ENCODE measurements around the gene SHC1.
A peak's percentile ranks its signal among the peaks of the same experiment; 100 is the strongest.

The SHC1 gene

GRCh38 chr1:154959426-154959780 is 11.1 kb downstream of the SHC1 start:
- Histone ChIP-seq H3K27ac (ENCODE audit: low read depth, low read length) (no peak overlapping the region), H3K36me3 (ENCODE audit: control insufficient read depth in 5 of 5, insufficient read depth in 5 of 5, low read length in 5 of 5) (peaks cover 0 to 35% (median 30%) of the 10 kb centered on the region in 5 donors), H3K9me3 (ENCODE audit: control insufficient read depth in 5 of 5, low read length in 5 of 5) (no peaks in the 10 kb centered on the region), H3K4me1 (ENCODE audit: control insufficient read depth in 5 of 5, insufficient read depth in 5 of 5, low read length in 5 of 5) (peaks cover 20 to 63% (median 54%) of the 10 kb centered on the region in 5 donors), H3K27me3 (ENCODE audit: control insufficient read depth in 5 of 5, insufficient read depth in 4 of 5, low read length in 5 of 5) (no peaks in the 10 kb centered on the region), H3K4me3 (ENCODE audit: low read depth in 1 of 5, low read length in 5 of 5) (no peak overlapping the region), H3K9ac (ENCODE audit: low read length in 5 of 5) (no peak overlapping the region)

- H3K27me3 ChIP-seq (ENCODE audit: control insufficient read depth in 5 of 5, insufficient read depth in 4 of 5, low read length in 5 of 5) = no peaks in the 10 kb centered on the region
- H3K4me3 ChIP-seq (ENCODE audit: low read depth in 1 of 5, low read length in 5 of 5) = no peak overlapping the region
- peak overlapping the region; percentile 37 for H3K27ac ChIP-seq (ENCODE audit: low read depth, low read length)
- H3K36me3 ChIP-seq (ENCODE audit: control insufficient read depth in 5 of 5, insufficient read depth in 5 of 5, low read length in 5 of 5) = peaks cover 0 to 31% (median 24%) of the 10 kb centered on the region in 5 donors
- peaks cover 20 to 69% (median 59%) of the 10 kb centered on the region in 5 donors for H3K4me1 ChIP-seq (ENCODE audit: control insufficient read depth in 5 of 5, insufficient read depth in 5 of 5, low read length in 5 of 5)
- H3K9me3 ChIP-seq (ENCODE audit: control insufficient read depth in 5 of 5, low read length in 5 of 5) = no peaks in the 10 kb centered on the region
- no peak overlapping the region for H3K9ac ChIP-seq (ENCODE audit: low read length in 5 of 5)
These were observed 11.7 kb downstream of the SHC1 start for GRCh38 chr1:154958681-154959425.

- Histone ChIP-seq H3K36me3 (ENCODE audit: control insufficient read depth in 5 of 5, insufficient read depth in 5 of 5, low read length in 5 of 5) (peaks cover 0 to 23% (median 16%) of the 10 kb centered on the region in 5 donors), H3K27me3 (ENCODE audit: control insufficient read depth in 5 of 5, insufficient read depth in 4 of 5, low read length in 5 of 5) (no peaks in the 10 kb centered on the region), H3K4me1 (ENCODE audit: control insufficient read depth in 5 of 5, insufficient read depth in 5 of 5, low read length in 5 of 5) (peaks cover 20 to 75% (median 64%) of the 10 kb centered on the region in 5 donors), H3K4me3 (ENCODE audit: low read depth in 1 of 5, low read length in 5 of 5) (no peak overlapping the region), H3K9ac (ENCODE audit: low read length in 5 of 5) (no peak overlapping the region), H3K27ac (ENCODE audit: low read depth, low read length) (peak overlapping the region; percentile 37), H3K9me3 (ENCODE audit: control insufficient read depth in 5 of 5, low read length in 5 of 5) (no peaks in the 10 kb centered on the region)
These were observed 12.5 kb downstream of the SHC1 start for GRCh38 chr1:154958036-154958435.

GRCh38 chr1:154957091-154957657 is 13.4 kb downstream of the SHC1 start:
- Histone ChIP-seq H3K9ac (ENCODE audit: low read length in 5 of 5) (peak overlapping the region in 2 of 5 donors; percentile 73 to 80), H3K27ac (ENCODE audit: low read depth, low read length) (peak overlapping the region; percentile 35), H3K9me3 (ENCODE audit: control insufficient read depth in 5 of 5, low read length in 5 of 5) (no peaks in the 10 kb centered on the region), H3K4me1 (ENCODE audit: control insufficient read depth in 5 of 5, insufficient read depth in 5 of 5, low read length in 5 of 5) (peaks cover 20 to 75% (median 62%) of the 10 kb centered on the region in 5 donors), H3K36me3 (ENCODE audit: control insufficient read depth in 5 of 5, insufficient read depth in 5 of 5, low read length in 5 of 5) (peaks cover 0 to 21% (median 16%) of the 10 kb centered on the region in 5 donors), H3K4me3 (ENCODE audit: low read depth in 1 of 5, low read length in 5 of 5) (peak overlapping the region in 2 of 5 donors; percentile 70 to 84), H3K27me3 (ENCODE audit: control insufficient read depth in 5 of 5, insufficient read depth in 4 of 5, low read length in 5 of 5) (no peaks in the 10 kb centered on the region)

- H3K9me3 ChIP-seq (ENCODE audit: control insufficient read depth in 5 of 5, low read length in 5 of 5) = no peaks in the 10 kb centered on the region
- H3K27me3 ChIP-seq (ENCODE audit: control insufficient read depth in 5 of 5, insufficient read depth in 4 of 5, low read length in 5 of 5) = no peaks in the 10 kb centered on the region
- H3K27ac ChIP-seq (ENCODE audit: low read depth, low read length) = peak overlapping the region; percentile 35
- peaks cover 23 to 75% (median 66%) of the 10 kb centered on the region in 5 donors for H3K4me1 ChIP-seq (ENCODE audit: control insufficient read depth in 5 of 5, insufficient read depth in 5 of 5, low read length in 5 of 5)
- peaks cover 0 to 24% (median 16%) of the 10 kb centered on the region in 5 donors for H3K36me3 ChIP-seq (ENCODE audit: control insufficient read depth in 5 of 5, insufficient read depth in 5 of 5, low read length in 5 of 5)
- peak overlapping the region in 4 of 5 donors; percentile 54 to 80 (median 74) for H3K9ac ChIP-seq (ENCODE audit: low read length in 5 of 5)
- peak overlapping the region; percentile 70 to 84 (median 80) for H3K4me3 ChIP-seq (ENCODE audit: low read depth in 1 of 5, low read length in 5 of 5)
These were observed 14.0 kb downstream of the SHC1 start for GRCh38 chr1:154956544-154956941.

- Histone ChIP-seq H3K9me3 (ENCODE audit: control insufficient read depth in 5 of 5, low read length in 5 of 5) (no peaks in the 10 kb centered on the region), H3K4me1 (ENCODE audit: control insufficient read depth in 5 of 5, insufficient read depth in 5 of 5, low read length in 5 of 5) (peaks cover 22 to 71% (median 63%) of the 10 kb centered on the region in 5 donors), H3K27ac (ENCODE audit: low read depth, low read length) (peak within 1 kb of the TSS; percentile 35), H3K4me3 (ENCODE audit: low read depth in 1 of 5, low read length in 5 of 5) (peak within 1 kb of the TSS; percentile 70 to 84 (median 80)), H3K36me3 (ENCODE audit: control insufficient read depth in 5 of 5, insufficient read depth in 5 of 5, low read length in 5 of 5) (peaks cover 0 to 30% (median 20%) of the 10 kb centered on the region in 5 donors), H3K9ac (ENCODE audit: low read length in 5 of 5) (peak within 1 kb of the TSS; percentile 16 to 80 (median 73)), H3K27me3 (ENCODE audit: control insufficient read depth in 5 of 5, insufficient read depth in 4 of 5, low read length in 5 of 5) (no peaks in the 10 kb centered on the region)
These were observed 14.6 kb downstream of the SHC1 start, which contains the start of gene PBXIP1 for GRCh38 chr1:154955718-154956543. Gene PBXIP1, minus strand, starts transcription at chr1:154956099. Its CDS starts 2,378 bp downstream, at chr1:154953721.

GRCh38 chr1:154955039-154955717 is 15.4 kb downstream of the SHC1 start:
- H3K9me3 ChIP-seq (ENCODE audit: control insufficient read depth in 5 of 5, low read length in 5 of 5) = no peaks in the 10 kb centered on the region
- peak overlapping the region; percentile 70 to 84 (median 80) for H3K4me3 ChIP-seq (ENCODE audit: low read depth in 1 of 5, low read length in 5 of 5)
- peaks cover 0 to 38% (median 27%) of the 10 kb centered on the region in 5 donors for H3K36me3 ChIP-seq (ENCODE audit: control insufficient read depth in 5 of 5, insufficient read depth in 5 of 5, low read length in 5 of 5)
- peaks cover 16 to 65% (median 55%) of the 10 kb centered on the region in 5 donors for H3K4me1 ChIP-seq (ENCODE audit: control insufficient read depth in 5 of 5, insufficient read depth in 5 of 5, low read length in 5 of 5)
- no peaks in the 10 kb centered on the region for H3K27me3 ChIP-seq (ENCODE audit: control insufficient read depth in 5 of 5, insufficient read depth in 4 of 5, low read length in 5 of 5)
- H3K9ac ChIP-seq (ENCODE audit: low read length in 5 of 5) = peak overlapping the region; percentile 16 to 80 (median 73)
- peak overlapping the region; percentile 35 for H3K27ac ChIP-seq (ENCODE audit: low read depth, low read length)

GRCh38 chr1:154954541-154954940 is 16.0 kb downstream of the SHC1 start:
- H3K4me1 ChIP-seq (ENCODE audit: control insufficient read depth in 5 of 5, insufficient read depth in 5 of 5, low read length in 5 of 5) = peaks cover 16 to 65% (median 55%) of the 10 kb centered on the region in 5 donors
- peak overlapping the region in 1 of 5 donors; percentile 38 for H3K9ac ChIP-seq (ENCODE audit: low read length in 5 of 5)
- H3K27ac ChIP-seq (ENCODE audit: low read depth, low read length) = no peak overlapping the region

GRCh38 chr1:154953611-154954038 is 16.9 kb downstream of the SHC1 start:
- Histone ChIP-seq H3K27me3 (ENCODE audit: control insufficient read depth in 5 of 5, insufficient read depth in 4 of 5, low read length in 5 of 5) (no peaks in the 10 kb centered on the region), H3K36me3 (ENCODE audit: control insufficient read depth in 5 of 5, insufficient read depth in 5 of 5, low read length in 5 of 5) (peaks cover 0 to 28% (median 18%) of the 10 kb centered on the region in 5 donors), H3K4me1 (ENCODE audit: control insufficient read depth in 5 of 5, insufficient read depth in 5 of 5, low read length in 5 of 5) (peaks cover 16 to 60% (median 55%) of the 10 kb centered on the region in 5 donors), H3K9ac (ENCODE audit: low read length in 5 of 5) (peak overlapping the region in 1 of 5 donors; percentile 42), H3K9me3 (ENCODE audit: control insufficient read depth in 5 of 5, low read length in 5 of 5) (no peaks in the 10 kb centered on the region), H3K4me3 (ENCODE audit: low read depth in 1 of 5, low read length in 5 of 5) (peak overlapping the region in 1 of 5 donors; percentile 9), H3K27ac (ENCODE audit: low read depth, low read length) (no peak overlapping the region)

More at GRCh38 chr1:154954541-154954940, 16.0 kb downstream of the SHC1 start:
- Histone ChIP-seq H3K27me3 (ENCODE audit: control insufficient read depth in 5 of 5, insufficient read depth in 4 of 5, low read length in 5 of 5) (no peaks in the 10 kb centered on the region), H3K9me3 (ENCODE audit: control insufficient read depth in 5 of 5, low read length in 5 of 5) (no peaks in the 10 kb centered on the region), H3K36me3 (ENCODE audit: control insufficient read depth in 5 of 5, insufficient read depth in 5 of 5, low read length in 5 of 5) (peaks cover 0 to 35% (median 24%) of the 10 kb centered on the region in 5 donors), H3K4me3 (ENCODE audit: low read depth in 1 of 5, low read length in 5 of 5) (peak overlapping the region; percentile 70 to 84 (median 80))
